CD4-positive, alpha-beta T cell treated with Interleukin-10 for 1 hour (primary cell): ENCODE measurements around the gene NUP93.
A peak's percentile ranks its signal among the peaks of the same experiment; 100 is the strongest.

Source experiments
- DNase-seq: peaks from one replicate; pipeline ENCODE4 v3.0.0-alpha.2; 2020

The NUP93 gene

DNA sequence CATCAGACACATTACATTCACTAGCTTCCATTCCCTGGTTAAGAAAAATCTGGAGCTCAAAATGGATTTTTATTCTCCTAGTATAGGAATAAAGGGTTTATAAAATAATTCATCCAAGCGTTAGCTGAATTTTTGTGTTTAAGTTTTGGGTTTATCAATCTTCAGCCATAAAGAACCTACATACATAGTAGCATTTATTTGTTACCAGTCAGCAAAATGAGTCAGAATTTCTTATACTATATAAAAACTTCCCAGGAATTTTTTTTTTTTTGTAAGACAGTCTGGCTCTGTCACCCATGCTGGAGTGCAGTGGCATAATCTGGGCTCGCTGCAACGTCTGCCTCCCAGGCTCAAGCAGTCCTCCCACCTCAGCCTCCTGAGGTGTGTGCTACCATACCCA is 94.9 kb downstream of the NUP93 start:
- DNase-seq: no peak

DNA sequence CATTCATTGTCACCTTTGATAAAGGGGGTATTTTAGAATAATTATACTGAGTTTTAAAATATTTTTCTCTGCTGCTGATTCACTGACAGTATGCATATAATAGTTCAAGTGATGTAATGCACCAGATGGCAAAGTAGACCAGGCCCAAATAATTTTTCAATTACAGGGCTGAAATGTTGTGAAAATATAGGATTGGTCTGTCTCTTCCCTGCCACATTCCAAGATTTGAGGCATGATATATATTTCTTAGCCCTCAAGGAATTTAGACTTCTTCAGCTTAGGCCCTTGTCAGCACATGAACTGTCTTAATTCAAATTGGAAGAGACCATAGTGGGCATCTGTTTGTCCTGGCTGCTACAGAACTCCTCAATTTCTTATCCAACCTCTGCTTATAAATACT is 95.9 kb downstream of the NUP93 start:
- DNase-seq: no peak

DNA sequence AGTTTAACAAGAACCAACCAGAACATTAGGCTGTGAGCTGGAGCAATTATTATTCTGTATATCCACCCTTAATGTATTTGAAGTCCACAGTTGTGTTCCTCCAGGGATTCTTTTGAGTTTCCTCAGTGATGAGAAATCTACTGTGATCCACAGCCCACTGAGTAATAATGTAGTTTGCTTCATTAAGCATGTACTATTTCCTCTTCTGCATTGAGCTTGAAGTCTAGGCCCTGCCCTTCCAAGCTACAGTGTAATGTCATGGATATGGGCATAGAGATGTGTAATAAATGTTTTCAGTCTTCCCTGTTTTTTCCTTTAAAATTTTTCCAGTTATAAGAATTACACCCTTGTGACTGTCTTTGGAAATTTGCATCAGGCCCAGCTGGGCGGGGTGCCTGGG is 98.7 kb downstream of the NUP93 start:
- no peak for DNase-seq

DNA sequence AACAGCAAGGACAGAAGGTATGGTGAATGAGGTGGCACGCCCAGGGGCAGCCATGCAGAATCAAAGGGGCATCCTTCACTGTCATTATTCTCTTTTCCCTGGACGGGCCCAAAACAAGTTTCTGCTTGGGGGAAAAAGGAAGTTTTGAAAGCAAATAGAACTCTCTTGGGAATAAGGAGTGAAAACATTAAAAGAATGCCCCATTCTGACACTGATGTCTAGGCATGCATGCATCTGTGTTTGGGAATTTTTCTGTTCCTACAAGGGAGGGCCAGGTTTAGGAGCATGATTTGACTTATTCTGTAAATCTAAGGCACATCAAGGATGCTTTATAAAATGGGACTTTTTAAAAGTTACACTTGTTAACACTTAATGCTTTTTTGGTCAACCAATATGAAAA is 100.7 kb downstream of the NUP93 start:
- DNase-seq: no peak

DNA sequence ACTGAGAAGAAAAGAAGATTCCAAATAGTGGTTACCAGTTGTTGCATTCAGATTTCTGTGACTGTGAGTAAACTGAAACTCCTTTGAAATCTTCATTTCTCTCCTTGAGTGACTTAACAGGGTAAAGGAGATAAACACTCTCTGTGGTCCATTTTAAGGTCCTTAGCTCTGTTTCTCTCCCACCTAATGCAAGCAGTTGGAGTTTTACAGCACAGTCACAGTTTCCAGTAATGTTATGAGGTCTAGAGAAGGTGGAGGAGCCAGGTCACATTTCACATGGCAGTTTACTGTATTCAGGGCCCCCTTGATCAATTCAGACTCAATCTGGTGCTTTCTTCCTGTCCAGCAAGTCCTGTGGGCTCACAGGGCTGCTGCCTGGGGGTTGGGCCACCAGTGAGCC is 102.8 kb downstream of the NUP93 start:
- DNase-seq: no peak

DNA sequence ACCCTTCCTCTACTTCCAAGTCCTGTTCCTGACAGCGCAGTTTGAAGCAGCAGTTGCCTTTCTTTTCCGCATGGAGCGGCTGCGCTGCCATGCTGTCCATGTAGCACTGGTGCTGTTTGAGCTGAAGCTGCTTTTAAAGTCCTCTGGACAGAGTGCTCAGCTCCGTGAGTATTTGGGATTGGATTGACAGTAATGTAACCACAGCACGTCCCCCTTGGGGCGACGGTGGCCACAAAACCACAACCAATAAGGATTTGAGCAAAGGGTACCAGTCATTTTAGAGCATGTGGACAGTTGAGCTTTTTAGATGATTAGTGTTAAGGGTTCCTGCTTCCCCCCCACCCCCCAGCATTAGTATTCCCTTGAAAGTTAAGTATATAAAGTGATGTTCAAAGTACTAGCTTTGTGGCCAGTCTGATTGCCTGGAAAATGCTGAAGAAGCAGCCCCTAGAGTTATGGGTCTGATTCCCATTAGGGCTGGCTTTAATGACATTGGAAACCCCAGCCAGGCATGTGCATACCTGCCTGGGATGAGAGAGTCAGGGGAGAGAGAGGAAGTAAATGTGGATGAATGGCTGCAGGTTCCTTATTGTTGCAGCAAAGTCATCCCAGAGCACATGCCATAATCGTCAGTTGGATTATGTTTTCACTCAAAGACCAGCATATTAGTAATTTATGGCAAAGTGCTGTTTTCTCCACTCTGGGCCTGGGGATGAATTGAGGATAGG is 103.5 kb downstream of the NUP93 start:
- no peak for DNase-seq

DNA sequence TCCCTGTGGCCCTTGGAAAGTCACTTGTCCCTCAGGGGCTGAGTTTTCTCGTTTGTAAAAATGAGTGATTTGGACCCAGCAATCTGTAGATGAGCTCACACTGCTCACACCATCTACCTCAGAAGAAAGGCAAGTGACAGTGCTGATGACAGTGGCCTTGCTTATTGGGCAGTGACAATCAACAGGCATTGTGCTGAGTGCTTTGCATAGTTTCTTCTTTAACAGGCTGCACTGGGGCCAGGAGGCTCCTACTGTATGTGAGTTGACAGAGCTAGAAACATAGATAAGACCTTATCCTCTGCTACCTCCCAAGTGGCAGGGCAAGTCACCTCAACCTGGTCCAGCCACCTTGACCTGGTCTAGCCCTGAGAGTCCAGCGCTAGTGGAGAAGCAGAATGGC is 105.4 kb downstream of the NUP93 start:
- DNase-seq: no peak

DNA sequence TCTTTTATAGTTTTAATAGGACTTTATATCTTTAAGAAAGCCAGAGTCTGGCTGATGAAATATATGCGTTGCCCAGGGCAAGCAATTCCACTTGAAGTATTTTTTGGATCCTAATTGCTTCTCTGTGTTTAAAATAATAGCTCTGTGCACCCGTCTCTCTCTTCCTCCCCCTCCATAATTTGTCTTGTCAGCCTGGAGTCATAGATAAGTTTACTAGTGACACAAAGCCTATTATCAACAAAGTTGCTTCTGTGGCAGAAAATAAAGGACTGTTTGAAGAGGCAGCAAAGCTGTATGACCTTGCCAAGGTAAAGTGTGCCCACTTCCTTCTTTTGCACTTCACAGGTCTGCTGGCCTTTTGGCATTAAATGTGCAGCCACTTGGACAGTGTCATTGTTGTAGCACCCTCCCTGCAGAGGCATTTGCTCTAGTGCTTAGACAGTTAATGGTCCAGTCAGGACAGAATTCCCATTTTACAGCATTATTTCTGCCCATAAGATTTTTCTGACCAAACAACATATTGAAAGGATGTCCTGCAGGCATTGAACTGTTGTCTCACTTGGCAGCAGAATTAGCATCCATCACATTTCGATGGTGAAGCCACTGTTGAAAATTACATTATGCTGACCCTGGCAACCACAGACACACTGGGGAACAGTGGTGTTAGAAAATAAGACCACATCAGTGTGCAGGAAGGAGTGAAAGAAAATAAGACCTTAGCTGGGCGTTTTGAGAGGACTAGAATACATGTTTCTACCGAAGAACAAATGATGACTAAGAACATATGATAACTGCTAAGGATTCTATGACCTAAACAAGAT is 106.7 kb downstream of the NUP93 start:
- no peak for DNase-seq

DNA sequence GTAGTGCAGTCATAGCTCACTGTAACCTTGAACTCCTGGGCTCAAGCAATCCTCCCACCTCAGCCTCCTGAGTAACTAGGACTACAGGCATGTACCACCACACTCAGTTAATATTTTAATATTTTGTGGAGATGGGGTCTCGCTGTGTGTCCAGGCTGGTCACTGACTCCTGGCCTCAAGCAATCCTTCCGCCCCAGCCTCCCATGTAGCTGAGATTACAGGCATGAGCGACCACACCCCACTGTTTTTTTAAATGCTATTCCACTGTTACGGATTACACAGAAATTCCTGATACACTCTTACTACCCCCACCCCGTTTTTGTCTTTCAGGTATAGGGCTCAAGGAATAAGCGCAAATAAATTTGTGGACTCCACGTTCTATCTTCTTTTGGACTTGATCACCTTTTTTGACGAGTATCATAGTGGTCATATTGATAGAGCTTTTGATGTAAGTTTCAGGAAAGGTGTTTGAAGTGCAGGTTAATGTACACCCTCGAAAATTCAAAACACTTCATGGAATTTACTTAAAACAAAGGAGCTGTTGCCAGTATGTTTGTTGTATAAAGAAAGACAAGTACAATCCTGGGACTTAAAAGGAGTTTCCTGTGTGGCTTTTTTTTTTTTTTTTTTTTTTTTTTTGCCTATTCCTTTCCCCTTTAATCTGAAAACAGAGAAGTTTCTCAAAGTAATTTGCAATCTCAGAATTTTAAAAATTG is 108.9 kb downstream of the NUP93 start:
- DNase-seq: no peak

DNA sequence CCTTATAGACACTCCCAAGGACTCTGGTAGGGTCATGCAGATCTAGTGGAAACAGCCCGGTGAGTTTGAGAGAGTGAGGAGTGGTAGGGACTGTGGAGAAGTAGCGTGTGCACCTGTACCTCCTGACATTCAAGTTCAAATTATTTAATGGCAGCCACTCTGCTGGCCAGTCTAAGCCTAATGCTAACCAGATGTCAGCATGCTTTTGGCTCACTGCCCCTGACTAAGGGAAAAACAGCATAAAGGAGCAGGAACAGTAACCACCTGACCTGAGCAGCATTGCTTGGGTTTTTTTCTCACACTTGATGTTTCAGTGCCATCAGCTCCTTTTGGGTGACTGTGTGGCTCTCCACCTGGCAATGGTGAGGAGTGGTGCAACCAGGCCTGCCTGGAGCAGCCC is 111.3 kb downstream of the NUP93 start:
- DNase-seq: no peak

DNA sequence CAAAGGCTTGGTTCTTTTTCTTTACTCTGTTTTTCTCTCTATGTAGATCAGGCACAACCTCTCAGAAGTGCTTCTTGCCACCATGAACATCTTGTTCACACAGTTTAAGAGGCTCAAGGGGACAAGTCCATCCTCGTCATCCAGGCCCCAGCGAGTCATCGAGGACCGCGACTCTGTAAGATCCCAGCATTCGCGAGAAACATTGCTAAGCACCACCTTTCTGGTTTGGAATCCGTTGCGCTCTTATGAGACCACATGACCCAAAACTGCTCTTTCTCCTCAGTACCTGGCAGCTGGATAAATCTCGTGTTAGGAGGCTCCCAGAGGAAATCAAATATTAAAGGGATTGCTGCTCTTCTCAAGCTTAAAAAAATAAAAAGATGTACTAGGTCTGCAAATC is 111.7 kb downstream of the NUP93 start:
- no peak for DNase-seq

DNA sequence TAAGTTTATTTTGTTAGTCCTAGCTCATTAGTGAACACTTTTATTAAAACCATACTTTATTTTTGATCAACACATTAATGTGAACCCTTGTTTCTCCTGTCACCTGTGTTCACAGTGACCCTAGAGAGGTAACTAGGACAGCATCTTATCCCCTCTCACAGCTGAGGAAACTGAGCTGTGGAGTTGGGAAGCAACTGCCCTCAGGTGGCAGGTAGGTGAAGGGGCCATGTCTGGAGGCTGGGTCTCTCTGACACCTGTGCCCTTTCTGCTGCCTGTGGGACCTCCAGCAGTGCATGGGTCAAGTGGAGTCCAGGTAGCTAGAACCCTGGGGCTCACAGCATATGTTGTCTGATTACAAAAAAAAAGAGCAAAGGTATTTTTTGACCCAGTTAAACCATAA is 112.2 kb downstream of the NUP93 start:
- DNase-seq: no peak

DNA sequence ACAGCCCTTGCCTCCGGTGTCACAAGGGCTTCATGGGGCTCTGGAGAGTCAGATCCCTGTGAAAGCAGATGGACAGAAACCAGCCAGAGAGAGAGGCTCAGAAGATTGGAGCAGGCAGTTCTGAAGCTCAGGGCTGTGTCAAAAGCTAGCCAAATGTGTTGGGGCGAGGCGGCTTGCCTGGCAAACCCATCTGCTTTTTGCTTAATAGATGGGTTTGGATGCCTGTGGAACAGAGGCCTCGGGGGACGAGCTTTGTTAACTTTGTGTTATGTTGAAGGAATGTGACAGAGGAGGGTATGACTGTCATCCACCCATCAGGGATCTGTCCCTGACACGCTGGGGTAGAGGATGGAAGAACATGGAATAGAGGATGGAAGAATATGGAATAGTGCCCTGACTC is 114.1 kb downstream of the NUP93 start:
- DNase-seq: no peak

DNA sequence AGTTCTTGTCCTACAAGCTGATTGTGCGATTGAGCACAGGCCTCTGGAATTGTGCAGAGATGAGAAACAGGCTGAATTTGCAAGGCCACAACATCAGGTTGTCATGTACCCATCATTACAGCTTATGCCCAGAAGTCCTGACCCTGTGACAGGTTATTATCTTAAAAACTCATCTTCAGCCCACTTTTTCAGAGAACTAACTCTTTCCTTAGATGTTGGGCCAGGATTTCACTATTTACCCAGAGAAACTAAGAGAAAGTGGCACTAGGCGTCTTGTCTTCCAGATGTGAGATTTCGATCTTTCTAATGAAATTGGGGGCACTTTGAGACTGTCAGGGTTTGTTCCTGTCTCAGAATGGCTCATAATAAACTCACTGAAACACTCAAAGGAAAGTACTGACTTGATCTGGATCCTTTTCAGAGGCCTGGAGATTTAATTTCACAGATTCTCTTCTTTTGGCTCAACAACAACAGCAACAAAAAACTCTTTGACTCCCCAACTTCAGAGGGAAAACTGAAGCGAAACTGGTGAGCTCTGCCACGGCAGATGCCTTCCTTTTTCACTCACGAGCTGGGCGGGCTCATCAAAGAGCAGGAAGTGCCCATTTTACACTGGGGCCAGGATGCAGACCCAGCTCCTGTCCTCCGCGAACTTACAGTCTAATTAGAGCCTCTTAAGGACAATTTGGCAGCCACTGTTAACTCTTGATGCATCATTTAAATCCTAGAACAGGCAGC is 117.4 kb downstream of the NUP93 start:
- DNase-seq: peak; percentile 22

DNA sequence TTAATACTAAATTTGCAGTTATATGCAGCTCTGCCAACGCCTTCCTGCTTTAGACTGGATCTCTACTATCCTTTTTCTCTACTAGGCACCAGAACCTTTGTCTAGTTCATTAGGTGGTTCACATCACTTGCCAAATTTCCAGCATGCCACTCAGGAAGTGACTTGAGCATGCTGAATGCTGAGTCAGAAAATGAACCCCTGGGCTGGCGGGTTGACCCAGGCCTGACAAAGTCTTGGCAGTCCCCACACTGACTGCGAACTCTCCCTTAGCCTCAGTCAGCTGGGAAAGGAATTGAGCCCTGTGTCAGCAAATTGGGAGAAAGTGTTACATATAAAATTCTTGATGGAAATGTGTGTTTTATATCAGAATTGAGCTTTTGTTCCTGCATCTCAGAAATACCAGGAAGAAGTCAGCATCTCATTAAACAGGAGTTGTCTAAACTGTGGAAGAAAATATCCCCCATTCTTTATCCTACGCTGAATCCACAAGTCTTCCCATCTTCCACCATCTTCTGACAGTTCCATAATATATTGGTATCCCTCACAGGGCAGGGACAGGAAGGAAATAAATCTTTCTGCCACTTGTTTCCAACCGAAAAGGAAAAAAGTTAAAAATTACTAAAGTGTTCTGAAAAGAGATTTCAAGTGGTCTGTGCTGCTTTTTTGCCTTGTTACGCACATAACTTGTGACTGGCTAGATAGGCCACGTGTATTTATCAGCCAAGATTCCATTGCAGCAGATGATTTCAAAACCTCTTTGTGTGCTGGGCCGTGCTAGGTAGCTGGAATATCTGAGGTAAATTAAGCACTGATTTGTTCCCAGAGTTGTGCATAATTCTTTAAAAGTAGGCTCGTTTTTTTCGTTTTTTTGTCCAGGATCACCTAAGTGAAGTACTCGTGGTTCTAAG is 118.4 kb downstream of the NUP93 start:
- no peak for DNase-seq

DNA sequence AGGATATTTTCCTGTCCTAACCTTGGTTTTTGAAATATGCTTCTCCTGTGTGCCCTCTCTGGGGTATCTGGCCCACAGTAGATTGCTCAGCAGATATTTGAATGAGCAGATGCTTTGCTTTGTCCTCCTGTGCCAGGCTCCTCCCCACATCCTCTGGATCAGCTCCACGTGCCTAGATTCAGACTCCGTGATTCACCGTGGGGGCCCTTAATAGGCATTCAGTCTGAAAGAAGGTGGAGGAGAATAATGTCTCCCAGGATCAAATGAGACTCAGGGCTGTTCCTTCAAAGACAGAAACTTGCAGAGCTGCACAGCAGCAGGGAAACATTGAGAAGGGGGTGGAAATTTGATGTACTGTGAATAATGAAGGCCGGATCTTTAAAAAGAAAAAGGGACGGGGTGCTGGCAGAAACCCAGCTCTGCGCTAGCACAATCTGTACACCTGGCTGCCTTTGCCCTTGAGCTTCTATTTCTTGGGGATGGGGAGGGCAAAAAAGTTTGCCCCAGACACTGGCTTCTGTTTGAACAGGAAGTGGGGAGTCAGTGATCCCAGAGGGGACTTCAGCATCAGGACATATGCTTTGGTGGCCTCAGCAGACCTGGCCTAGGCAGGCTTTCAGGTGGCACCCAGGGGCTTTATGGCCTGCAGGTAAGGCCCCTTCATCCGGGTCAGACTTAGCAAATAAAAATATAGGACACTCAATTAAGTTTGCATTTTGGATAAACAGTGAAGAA is 119.2 kb downstream of the NUP93 start:
- DNase-seq: no peak

DNA sequence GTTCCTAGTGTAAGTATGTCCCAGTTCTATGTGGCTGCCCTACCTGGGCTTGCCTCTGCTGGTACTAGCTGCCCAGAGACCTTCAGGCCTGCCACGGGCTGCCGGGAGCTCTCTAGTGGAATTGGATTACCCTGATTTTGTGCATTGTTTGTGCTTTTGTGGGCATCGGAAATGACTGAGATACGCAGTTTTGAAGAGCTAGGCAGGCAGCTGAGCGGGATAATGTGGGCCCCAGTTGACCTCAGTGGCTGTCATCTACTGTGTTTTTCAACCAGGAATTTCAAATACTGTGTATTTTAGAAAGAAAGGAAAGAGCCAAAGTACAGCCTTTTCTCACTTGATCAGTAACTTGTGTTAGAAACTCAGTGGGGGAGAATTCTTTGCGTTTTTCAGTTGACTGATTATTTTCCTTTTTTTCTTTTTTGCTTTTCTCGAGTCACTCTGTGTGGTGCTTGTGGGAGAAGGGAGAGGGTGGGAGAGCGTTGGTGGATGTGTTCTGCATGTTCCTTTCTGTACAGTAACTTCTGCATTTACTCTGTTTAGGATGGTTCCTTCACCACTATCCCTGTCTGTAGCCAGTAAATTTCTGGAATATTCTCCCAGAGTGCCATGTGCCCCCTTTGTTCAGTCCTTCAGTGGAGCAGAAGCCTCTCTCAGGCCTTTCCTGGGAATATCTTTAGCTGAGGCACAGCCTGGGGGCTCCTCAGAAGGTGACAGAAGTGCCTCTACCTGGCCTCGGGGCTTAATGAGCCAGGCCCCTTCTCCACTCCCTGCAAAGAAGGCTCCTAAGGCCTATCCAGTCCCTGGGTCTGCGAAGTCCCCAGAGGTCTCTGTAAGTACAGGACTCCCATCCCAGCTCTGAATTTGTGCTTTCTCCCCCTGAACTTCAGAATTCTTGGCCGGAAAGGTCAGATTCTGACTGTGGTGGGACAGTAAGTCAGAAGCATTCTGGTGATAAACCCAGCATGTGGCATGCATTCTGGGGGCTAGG is 120.1 kb downstream of the NUP93 start:
- DNase-seq: no peak

DNA sequence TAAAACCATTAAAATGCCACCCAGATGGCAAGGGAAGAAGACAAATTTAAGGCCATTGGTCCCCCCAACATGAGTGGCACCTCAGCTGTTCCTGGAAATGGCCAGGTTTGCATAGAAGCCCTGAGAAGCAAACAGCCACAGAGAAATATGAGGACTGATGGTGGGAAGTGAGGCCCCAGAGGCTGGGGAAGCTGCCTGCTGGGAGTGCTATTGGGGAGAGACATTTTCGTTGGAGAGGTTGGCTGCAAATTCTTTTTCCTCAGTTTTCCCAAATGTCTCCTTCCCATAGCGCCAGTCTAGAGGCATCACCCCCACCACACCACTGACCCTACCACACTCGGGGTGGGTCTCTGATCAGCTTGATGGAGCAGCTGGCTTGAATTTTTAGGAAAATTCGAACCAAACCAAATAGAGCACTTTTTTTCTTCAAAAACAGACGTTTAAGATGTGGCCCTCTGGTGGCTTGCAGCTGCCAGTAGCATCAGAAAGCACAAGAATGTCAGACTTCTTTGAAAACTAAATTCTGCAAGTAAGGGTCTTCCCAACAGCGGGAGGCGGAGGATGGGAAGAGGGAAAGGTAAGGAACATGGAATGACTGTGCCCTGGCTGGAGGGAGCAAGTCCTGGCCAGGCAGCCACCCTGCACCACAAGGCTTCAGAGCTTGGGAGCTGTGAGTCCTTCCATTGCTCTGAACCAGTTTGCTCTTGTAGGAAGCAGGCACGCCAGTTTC is 121.9 kb downstream of the NUP93 start:
- DNase-seq: no peak

DNA sequence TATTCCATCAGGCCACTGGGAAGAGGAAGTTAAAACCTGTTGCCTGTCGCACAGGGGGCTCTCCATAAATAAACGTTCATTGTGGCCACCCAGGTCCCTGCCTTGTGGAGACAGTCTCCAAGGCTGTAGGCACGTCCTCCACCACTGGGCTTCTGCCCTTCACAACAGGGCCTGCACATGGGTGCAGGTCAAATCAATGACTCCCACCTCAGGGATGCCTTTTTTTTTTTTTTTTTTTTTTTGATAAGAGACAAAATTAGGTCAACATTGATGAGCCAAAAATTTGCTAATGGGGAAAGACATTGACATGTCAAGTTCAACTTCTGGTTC is 122.4 kb downstream of the NUP93 start:
- no peak for DNase-seq

DNA sequence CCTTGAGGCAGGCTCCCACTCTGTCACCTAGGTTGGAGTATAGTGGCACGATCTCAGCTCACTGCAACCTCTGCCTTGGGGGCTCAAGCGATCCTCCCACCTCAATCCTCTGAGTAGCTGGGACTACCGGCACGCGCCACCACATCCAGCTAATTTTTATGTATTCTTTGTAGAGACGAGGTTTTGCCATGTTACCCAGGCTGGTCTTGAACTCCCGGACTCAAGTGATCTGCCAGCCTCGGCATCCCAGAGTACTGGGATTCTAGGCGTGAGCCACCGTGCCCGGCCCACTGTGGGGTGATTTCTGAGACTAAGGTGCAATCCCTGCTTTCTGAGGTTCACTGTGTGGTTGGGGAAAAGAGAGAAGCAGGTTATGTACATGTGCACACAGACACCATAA is 123.0 kb downstream of the NUP93 start:
- no peak for DNase-seq
